ENCODE data around the gene EBNA1BP2.
"Not testable (repeated sequence)": the region's sequence is repeated elsewhere in the genome, so short reads cannot be mapped to it uniquely, and the experiment has no call there.

The EBNA1BP2 gene

GRCh38 chr1:43172527-43172972 lies 460 bp upstream of the EBNA1BP2 start:
- peak; percentile 71 to 80 (median 78) for DNase-seq (ENCODE audit: low read depth in 3 of 3)

GRCh38 chr1:43171312-43171875 lies 696 bp downstream of the EBNA1BP2 start:
- DNase-seq (ENCODE audit: low read depth in 3 of 3) = no peak

GRCh38 chr1:43165765-43166164 lies 6.3 kb downstream of the EBNA1BP2 start:
- no peak for DNase-seq (ENCODE audit: low read depth in 3 of 3)

GRCh38 chr1:43165162-43165561 lies 6.9 kb downstream of the EBNA1BP2 start:
- DNase-seq (ENCODE audit: low read depth in 3 of 3) = no peak

- DNase-seq (ENCODE audit: low read depth in 3 of 3) = no peak
Measured at GRCh38 chr1:43156026-43156425, 16.1 kb downstream of the EBNA1BP2 start.

GRCh38 chr1:43153443-43153842 lies 18.6 kb downstream of the EBNA1BP2 start:
- no peak for DNase-seq (ENCODE audit: low read depth in 3 of 3)

GRCh38 chr1:43152866-43153265 lies 19.2 kb downstream of the EBNA1BP2 start:
- no peak for DNase-seq (ENCODE audit: low read depth in 3 of 3)

- no peak for DNase-seq (ENCODE audit: low read depth in 3 of 3)
Measured at GRCh38 chr1:43149889-43150288, 22.2 kb downstream of the EBNA1BP2 start.

- peak in 1 of 3 experiments; percentile 1 for DNase-seq (ENCODE audit: low read depth in 3 of 3)
Measured at GRCh38 chr1:43147625-43148327, 24.3 kb downstream of the EBNA1BP2 start.

- DNase-seq (ENCODE audit: low read depth in 3 of 3) = no peak
Measured at GRCh38 chr1:43144237-43144636, 27.9 kb downstream of the EBNA1BP2 start.

GRCh38 chr1:43143441-43143888 lies 28.6 kb downstream of the EBNA1BP2 start:
- DNase-seq (ENCODE audit: low read depth in 3 of 3) = no peak

- no peak for DNase-seq (ENCODE audit: low read depth in 3 of 3)
Measured at GRCh38 chr1:43140583-43140982, 31.5 kb downstream of the EBNA1BP2 start.

GRCh38 chr1:43140010-43140409 lies 32.1 kb downstream of the EBNA1BP2 start:
- DNase-seq (ENCODE audit: low read depth in 3 of 3) = no peak

GRCh38 chr1:43139295-43139694 lies 32.8 kb downstream of the EBNA1BP2 start:
- DNase-seq (ENCODE audit: low read depth in 3 of 3) = not testable (repeated sequence)

GRCh38 chr1:43137445-43138052 lies 34.5 kb downstream of the EBNA1BP2 start:
- no peak for DNase-seq (ENCODE audit: low read depth in 3 of 3)

- no peak for DNase-seq (ENCODE audit: low read depth in 3 of 3)
Measured at GRCh38 chr1:43135857-43136781, 36.0 kb downstream of the EBNA1BP2 start.

- no peak for DNase-seq (ENCODE audit: low read depth in 3 of 3)
Measured at GRCh38 chr1:43134640-43135039, 37.5 kb downstream of the EBNA1BP2 start.

- DNase-seq (ENCODE audit: low read depth in 3 of 3) = no peak
Measured at GRCh38 chr1:43134068-43134467, 38.0 kb downstream of the EBNA1BP2 start.

- no peak for DNase-seq (ENCODE audit: low read depth in 3 of 3)
Measured at GRCh38 chr1:43129426-43129825, 42.7 kb downstream of the EBNA1BP2 start.

GRCh38 chr1:43128816-43129215 lies 43.3 kb downstream of the EBNA1BP2 start:
- no peak for DNase-seq (ENCODE audit: low read depth in 3 of 3)

GRCh38 chr1:43123031-43123430 lies 49.1 kb downstream of the EBNA1BP2 start:
- no peak for DNase-seq (ENCODE audit: low read depth in 3 of 3)
